GM18873 (cell line): ENCODE results near the gene SRRM3.
A peak's percentile ranks its signal among the peaks of the same experiment; 100 is the strongest.
"Not testable (repeated sequence)": the region's sequence is repeated elsewhere in the genome, so short reads cannot be mapped to it uniquely, and the experiment has no call there.

Experiments used
- ATAC-seq: cut with Tn5 transposase; IDR thresholded peaks from one replicate; pipeline ENCODE4 v1.9.1; 2021; ENCODE audit warnings: mild to moderate bottlenecking, moderate library complexity, moderate number of reproducible peaks; ENCODE audit not compliant: unreplicated experiment, low FRiP score

Gene SRRM3

DNA sequence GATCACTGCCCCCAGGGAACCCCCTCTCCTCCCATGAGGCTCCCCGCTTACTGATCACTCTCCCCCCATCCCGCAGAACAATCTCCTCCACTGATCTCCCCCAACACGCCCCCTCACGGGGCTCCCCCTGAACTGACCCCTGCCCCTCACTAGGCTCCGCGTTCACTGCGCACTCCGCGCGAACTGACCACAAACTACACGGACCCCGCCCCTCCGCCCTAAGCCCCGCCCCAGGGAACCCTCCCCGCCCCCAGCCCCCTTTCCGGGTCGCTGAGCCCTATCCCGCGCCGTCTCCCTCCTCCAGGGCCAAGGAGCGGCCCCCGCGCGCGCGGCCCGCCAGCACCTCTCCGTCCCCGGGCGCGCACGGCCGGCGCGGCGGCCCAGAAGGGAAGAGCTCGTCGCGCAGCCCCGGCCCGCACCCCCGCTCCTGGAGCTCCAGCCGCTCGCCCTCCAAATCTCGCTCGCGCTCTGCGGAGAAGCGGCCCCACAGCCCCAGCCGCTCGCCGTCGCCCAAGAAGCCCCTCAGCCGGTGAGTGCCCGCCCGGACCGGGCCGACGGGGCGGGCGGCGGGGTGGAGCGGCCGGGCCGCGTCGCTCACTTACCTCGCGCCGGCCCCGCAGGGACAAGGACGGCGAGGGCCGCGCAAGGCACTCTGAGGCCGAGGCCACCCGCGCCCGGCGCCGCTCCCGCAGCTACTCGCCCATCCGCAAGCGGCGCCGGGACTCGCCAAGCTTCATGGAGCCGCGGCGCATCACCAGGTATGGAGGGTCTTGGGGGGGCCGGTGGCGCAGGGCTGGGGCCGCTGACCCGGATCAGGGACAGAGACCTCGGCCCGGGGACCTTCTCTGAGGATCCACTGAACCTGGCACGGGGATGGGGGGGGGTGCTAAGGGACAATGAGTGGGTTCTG is 80.9 kb downstream of the SRRM3 start:
- ATAC-seq, result no peak

DNA sequence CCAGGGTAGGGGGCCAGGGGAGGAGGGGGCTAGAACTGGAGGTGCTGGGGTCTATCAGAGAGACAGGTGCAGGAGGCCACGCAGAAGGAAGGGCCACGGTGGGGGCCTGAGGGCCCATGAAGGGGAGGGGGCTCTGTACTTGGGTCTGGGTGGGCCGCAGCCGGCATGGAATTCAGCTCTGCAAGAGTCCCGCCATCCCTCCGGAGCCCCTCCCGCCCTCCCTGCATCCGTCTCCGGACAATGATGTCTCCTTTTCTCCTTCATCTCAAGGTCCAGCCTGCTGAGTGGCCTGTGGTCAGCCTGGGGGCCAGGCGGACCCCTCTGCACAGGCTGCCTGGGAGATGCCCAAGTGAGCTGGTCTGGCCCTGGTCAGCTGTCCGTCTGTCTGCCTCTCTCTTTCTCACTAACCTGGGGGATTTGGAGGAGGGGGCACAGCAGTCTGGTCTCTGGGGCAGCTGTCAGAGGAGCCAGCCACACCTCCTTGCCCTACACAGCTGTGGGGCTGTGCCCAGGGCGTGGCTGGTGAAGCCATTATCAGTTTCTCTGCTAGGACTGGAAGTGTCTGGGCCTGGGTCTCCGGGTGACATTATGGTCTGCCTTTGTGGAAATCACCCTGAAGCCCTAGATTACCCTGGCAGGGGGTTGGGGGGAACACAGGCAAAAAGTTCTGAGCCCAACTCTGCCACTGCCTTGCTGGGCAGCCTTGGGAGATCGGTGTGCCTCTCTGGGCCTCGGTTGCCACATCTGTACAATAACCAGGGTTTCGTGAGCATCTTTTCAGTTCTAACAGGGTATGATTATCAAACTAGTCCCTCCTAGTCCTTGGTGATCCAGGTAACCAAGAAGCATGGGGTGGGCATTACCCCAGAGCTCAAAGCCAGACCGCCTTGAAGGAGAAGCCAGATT is 81.8 kb downstream of the SRRM3 start:
- ATAC-seq, result no peak

DNA sequence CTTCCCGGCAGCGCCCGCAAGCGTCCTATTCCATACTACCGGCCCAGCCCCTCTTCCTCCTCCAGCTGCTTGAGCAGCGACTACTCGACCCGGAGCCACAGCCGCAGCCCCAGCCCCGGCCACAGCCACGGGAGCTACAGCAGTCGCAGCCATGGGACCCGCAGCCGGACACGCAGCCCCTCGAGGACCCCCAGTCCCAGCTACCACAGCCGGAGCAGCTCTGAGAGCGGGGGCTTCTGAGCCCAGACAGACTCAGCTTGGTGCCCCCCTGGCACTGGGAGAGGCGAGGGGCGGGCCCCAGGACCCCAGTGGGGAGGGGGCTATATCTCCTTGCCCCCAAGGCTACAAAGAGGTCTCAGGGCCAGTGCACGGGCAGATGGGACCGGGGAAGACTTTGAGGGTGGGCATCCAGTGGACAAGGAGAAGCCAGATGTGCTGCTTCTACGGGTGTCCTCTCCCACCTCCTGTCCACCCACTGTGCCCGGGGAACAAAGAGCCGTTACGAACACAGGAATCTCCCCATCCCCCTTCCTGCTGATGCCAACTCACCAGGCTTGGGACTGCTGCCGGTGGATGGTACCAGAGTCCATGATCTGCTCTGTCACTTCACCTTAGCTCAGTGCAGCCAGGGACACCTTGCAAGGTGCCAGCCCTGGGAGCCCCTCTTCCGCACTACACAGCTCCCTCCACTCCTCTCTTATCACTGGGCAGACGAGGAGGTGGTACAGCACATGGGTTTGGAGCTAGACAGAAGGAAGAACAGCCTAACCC is 84.1 kb downstream of the SRRM3 start:
- ATAC-seq, result no peak

DNA sequence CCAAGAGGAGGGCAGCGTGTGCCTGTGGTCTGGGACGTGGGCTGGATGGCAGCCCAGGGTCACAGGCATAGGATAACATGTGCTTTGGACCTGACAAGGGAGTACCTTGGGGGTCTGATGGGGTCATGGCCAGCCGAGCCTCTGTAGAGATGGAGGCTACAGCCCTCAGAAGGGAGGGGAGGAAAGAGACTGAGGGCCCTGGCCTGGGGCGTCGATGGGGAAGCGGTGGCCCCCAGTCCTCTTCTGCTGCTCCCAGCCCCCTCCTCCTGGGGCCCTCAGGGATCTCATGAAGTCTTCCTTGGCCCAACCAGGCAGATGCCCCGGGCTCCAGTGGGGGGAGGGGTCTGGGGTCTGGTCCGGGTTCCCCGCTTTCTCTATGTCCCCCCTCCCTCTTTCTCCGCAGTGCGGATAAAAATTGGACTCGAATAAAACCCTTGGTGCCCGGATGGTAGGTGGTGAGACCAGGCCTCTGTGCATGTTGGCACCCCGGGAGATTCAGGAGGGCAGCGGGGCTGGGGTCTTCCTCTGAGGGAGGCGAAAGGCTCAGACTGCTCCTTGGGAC is 85.2 kb downstream of the SRRM3 start:
- ATAC-seq, result no peak

DNA sequence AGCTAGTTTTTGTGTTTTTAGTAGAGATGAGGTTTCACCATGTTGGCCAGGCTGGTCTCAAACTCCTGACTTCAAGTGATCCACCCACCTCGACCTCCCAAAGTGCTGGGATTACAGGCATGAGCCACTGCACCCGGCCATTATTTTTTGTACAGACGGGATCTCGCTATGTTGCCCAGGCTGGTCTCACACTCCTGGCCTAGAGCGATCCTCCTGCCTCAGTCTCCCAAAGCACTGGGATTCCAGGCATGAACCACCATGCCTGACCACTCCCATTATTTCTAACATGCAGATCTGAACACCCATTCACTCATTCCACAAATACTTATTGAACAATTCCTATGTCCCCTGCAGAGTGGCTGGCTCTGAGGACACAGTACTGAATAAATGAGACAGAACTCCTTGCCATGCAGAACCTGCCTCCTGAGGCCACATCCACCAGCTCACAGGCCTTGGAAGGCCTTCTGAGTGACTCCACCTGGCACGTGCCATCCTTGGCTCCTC is 89.2 kb downstream of the SRRM3 start:
- ATAC-seq, result not testable (repeated sequence)

DNA sequence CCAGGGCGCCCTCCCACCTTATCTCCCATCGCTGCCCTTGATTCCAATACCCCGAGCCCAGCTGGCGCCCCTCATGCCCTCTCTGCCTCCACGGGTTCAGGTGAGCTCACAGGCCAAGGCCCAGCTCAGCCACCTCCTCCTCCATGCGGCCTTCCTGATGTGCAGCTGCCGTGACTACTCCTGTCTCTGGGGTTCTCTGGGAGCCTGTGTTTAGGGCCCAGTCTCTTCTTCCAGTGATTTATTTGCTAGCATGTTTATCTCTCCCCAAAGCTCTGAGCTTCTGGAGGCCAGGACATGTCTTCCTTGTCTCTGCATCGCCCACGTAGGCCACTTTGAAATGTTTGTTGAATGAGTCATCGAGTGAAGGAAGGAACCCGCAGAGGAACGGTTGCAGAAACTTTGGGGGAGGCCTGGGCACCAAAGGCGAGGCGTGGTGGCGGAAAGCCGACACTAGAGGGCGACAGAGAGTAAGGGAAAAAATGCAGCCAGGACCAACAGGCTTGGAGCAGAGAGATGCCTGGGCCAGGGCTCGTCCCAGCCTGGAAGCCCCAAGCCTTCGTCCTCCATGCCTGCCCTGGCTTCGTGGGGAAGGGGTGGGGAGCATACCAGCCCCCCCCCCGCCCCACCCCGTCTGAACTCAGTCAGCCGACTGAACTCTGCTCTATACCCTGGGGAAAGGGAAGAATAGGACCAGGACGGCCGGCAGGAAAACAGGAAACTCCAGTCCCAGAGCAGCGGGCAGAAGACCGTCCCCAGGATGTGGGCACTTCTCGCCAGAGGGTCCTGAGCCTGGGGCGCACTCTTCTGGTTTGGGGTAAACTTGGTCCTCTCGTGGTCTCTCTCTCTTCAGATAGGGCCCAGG is 89.9 kb downstream of the SRRM3 start:
- ATAC-seq, result peak; percentile 77

DNA sequence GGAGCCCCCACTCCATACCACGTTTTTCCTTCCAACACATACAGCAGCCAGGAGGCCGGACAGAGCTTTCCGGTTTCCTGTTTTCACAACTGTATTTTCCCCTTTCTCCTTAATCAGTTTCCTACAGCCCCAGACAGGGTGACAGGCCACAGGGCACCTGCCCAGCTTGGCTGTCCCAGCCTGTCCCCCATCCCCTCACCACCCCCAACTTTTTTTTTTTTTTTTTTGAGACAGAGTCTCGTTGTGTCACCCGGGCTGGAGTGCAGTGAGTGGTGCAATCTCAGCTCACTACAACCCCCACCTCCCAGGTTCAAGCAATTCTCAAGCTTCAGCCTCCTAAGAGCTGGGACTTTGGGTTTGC is 90.5 kb downstream of the SRRM3 start:
- ATAC-seq, result no peak

DNA sequence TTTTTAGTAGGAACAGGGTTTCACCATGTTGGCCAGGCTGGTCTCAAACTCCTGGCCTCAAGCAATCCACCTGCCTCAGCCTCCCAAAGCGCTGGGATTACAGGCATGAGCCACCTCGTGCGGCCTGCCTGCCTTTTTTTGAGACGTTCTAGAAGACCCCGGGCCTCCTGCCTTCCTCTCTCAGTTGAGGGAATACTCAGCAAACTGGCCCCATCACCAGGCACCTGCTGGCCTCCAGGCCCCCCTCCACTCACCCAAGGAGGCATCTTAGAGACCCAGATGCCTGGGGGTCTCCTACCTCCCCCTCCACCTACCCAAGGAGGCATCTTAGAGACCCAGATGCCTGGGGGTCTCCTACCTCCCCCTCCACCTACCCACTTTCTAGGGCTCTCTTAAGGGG is 91.2 kb downstream of the SRRM3 start:
- not testable (repeated sequence) for ATAC-seq

DNA sequence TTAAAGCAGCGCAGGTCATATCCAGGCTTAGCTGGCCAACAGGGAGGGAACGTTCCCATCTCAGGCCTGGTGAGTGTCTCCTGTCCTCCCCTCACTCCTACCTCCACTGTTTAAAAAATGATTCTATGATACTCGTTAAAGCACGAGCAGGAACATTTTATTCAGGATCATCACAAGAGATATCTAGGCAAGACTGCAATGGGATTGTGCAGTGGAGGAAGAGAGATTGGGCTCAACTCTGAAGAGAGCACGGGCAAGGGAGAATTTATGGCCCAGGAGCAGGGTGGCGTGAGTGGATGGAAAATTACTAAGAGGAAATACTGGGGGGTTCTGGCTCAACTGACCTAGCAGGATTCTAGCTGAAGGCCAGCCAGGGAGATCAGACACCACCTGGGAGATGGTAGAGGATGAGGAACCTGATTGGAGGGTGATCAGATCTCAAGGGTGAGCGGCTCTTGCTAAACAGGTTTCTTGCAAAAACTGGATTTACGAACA is 91.8 kb downstream of the SRRM3 start:
- ATAC-seq, result no peak

DNA sequence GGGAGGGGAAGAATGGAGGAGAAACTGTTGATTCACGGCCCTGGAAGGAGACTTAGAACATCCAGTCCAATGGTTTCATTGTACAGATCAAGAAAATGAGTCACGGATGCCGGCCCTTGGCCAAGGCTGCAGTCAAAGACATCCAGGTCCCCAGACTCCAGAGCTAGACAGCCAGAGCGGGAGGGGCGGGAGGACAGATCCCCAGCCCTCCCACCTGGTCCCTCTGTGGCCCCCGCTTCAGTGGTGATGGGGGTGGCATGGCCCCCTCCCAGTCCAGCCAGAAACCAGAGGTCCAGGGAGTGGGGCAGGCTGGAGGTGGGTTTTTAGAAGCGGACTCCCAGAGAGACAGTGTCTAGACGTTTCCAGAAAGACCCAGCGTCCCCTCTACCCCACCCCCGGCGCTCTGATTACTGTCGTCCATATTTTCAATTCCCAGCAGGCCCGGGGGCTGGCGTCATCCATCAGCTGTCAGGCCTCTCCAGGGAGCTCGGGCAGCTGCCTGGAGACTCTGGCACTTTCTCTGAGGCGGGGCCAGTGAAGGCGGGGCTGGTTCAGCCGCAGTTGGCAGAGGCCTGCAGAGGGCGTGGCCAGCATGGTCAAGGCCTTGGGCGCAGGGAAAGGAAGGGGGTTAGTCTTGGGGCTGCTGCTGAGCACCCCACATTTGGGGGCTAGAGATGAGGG is 92.8 kb downstream of the SRRM3 start:
- no peak for ATAC-seq

DNA sequence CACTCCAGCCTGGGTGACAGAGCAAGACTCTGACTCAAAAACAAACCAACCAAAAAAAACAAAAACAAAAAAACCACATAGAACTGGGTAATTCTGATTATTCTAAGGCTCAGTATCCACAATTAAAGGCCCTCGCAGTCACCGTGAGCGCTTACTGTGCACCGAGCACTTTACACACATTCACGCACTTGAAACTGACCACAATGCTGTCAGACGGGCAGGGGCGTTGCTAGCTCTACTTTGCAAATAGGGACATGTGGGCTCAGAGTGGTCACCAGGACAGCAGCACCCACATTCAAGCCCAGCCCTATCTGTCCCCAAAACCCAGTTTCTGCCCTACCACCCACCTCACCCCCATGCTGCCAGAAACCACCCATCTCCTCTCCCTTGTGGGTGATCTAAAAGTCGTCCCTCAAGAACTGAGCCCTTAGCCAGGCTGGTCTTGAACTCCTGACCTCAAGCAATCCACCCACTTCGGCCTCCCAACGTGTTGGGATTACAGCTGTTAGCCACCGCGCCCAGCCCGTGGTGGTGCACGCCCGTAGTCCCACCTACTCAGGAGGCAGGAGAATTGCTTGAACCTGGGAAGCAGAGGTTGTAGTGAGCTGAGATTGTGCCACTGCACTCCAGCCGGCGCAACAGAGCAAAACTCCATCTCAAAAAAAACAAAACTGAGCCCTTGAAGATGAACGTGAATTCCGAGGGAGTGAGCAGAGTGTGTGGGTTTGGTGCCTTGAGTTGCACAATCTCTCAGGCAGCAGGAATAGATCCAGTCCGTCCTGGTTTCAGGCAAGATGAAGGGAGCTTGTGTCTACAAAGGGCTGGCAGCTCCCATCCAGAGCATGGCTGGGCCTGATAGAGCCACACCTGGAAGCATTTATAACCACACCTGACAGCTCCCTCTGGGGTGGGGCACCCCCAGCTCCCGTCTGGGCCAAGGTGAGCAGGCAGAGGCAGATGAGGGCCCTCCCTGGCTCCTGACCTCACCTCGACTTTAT is 95.3 kb downstream of the SRRM3 start:
- no peak for ATAC-seq

DNA sequence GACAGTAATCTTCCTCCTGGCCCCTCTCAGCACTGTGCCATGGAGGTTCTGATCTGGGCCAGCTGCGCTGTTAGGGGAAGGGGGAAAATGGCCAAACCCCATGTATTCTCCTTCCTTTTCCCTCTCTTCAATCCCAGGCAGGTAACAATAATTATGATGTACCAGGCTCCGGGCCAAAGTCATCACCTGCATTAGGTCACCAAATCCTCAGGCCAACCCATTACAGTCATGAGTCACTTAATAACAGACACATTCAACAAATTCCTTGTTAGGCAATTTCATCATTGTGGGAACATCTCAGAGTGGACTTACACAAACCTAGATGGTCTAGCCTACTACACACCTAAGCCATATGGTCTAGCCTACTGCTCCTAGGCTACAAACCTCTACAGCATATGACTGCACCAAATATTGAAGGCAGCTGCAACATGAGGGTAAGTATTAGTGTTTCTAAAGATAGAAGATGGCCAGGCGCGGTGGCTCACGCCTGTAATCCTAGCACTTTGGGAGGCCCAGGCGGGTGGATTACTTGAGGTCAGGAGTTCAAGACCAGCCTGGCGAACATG is 98.6 kb downstream of the SRRM3 start:
- no peak for ATAC-seq

DNA sequence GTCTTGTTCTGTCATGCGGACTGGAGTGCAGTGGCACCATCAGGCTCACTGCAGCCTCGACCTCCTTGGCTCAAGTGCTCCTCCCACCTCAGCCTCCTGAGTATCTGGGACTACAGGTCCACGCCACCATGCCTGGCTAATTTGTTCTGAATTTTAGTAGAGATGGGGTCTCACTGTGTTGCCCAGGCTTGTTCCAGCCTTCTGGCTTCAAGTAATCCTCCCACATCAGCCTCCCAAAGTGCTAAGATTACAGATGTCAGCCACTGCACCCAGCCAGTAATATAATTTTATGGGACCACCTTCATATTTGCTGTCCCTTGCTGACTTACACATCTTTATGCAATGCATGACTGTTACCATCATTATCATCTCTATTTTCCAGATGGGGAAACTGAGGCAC is 99.3 kb downstream of the SRRM3 start:
- ATAC-seq, result no peak

DNA sequence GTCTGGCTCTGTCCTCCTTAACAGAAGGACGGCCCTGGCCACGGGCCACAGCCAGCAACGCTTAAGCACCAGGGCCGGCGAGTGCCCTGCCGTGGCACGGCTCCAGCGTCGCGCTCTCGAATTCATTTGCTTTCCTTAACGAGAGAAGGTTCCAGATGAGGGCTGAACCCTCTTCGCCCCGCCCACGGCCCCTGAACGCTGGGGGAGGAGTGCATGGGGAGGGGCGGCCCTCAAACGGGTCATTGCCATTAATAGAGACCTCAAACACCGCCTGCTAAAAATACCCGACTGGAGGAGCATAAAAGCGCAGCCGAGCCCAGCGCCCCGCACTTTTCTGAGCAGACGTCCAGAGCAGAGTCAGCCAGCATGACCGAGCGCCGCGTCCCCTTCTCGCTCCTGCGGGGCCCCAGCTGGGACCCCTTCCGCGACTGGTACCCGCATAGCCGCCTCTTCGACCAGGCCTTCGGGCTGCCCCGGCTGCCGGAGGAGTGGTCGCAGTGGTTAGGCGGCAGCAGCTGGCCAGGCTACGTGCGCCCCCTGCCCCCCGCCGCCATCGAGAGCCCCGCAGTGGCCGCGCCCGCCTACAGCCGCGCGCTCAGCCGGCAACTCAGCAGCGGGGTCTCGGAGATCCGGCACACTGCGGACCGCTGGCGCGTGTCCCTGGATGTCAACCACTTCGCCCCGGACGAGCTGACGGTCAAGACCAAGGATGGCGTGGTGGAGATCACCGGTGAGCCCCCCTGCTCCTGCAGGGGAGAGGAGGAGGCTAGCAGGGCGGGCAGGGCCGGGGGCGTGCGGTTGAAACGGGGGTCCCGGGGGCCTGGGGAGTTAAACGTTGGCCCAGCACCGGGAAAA is 100.9 kb downstream of the SRRM3 start, which contains the start of gene HSPB1:
Gene HSPB1, plus strand, starts transcription at position 327 of the 855 bp plus-strand sequence. Its CDS starts 40 bp downstream, at position 367.
- no peak for ATAC-seq

DNA sequence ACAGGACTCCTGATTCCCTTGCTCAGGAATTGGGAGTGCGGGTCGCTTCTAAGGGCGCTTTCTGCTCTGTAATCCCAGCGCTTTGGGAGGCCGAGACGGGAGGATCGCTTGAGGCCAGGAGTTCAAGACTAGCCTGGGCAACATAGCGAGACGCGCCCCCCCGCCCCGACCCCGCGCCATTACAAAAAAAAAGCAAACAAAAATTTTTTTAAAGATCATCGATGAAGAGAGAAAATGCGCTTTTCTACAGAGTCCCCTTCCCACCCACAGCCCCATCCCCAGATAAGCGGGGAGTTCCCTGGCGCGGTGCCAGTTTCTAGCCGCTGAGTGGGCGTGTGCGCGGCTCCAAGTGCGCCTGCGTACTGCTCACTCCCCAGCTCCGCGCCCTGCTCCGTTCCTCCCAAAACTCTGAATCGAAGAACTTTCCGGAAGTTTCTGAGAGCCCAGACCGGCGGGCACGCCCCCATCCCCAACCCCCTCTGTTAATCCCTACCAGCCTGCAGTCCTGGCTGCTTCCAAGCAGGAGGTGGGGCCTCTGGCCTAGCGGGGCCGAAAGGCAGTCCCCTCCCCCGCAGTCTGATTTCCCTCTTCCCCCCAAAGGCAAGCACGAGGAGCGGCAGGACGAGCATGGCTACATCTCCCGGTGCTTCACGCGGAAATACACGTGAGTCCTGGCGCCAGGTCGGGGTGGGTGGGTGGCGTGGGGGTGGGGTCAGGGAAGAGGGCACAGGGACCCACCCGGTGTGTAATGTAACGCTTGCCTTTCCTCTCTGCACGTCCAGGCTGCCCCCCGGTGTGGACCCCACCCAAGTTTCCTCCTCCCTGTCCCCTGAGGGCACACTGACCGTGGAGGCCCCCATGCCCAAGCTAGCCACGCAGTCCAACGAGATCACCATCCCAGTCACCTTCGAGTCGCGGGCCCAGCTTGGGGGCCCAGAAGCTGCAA is 101.8 kb downstream of the SRRM3 start:
- ATAC-seq, result no peak
